HG03571 (cell line): ENCODE data around the gene TTC34.

Experiments used
- ATAC-seq: cut with Tn5 transposase; IDR thresholded peaks from one replicate; pipeline ENCODE4 v1.9.1; 2021; ENCODE audit not compliant: unreplicated experiment

TTC34 gene

GRCh38 chr1:2801535-2802291, at the start of gene TTC34:
TTC34 (minus strand) TSS chr1:2801693; CDS start chr1:2800827, 866 bp downstream.
- no peak for ATAC-seq

- no peak for ATAC-seq
Measured at GRCh38 chr1:2850502-2850901, 49.0 kb upstream of the TTC34 start.

GRCh38 chr1:2848006-2848670, 46.6 kb upstream of the TTC34 start:
- no peak for ATAC-seq

- no peak for ATAC-seq
Measured at GRCh38 chr1:2847086-2847985, 45.8 kb upstream of the TTC34 start.

- no peak for ATAC-seq
Measured at GRCh38 chr1:2845869-2846268, 44.4 kb upstream of the TTC34 start.

GRCh38 chr1:2840036-2840809, 38.7 kb upstream of the TTC34 start:
- ATAC-seq = no peak

GRCh38 chr1:2837823-2838222, 36.3 kb upstream of the TTC34 start:
- ATAC-seq = no peak

GRCh38 chr1:2837316-2837715, 35.8 kb upstream of the TTC34 start:
- ATAC-seq = no peak

- ATAC-seq = no peak
Measured at GRCh38 chr1:2836333-2836970, 35.0 kb upstream of the TTC34 start.

GRCh38 chr1:2835650-2836159, 34.2 kb upstream of the TTC34 start:
- no peak for ATAC-seq

- ATAC-seq = no peak
Measured at GRCh38 chr1:2834741-2835564, 33.5 kb upstream of the TTC34 start.

- ATAC-seq = no peak
Measured at GRCh38 chr1:2834146-2834475, 32.6 kb upstream of the TTC34 start.

- ATAC-seq = no peak
Measured at GRCh38 chr1:2833454-2834145, 32.1 kb upstream of the TTC34 start.

- ATAC-seq = no peak
Measured at GRCh38 chr1:2832506-2833453, 31.3 kb upstream of the TTC34 start.

- ATAC-seq = no peak
Measured at GRCh38 chr1:2831596-2832212, 30.2 kb upstream of the TTC34 start.

GRCh38 chr1:2830761-2831425, 29.4 kb upstream of the TTC34 start:
- no peak for ATAC-seq
